WTC11 (cell line): Measurements from ENCODE around the gene LRRC10B. TPM values are rescaled to one million over a fixed set of nuclear protein-coding genes. Genes with fewer than 3 reads are reported as not detected.

Experiments
- ATAC-seq: fragments of 200-7000 bp; cut with Tn5 transposase; 2 replicates; pipeline ENCODE4 v1.10.0; 2021; ENCODE audit warnings: mild to moderate bottlenecking, moderate library complexity
- CTCF ChIA-PET: fragments of 300-600 bp; sonication (Branson Sonifier 250); formaldehyde crosslinking; loops from one replicate; lab custom pipeline; 2021; ENCODE audit warnings: antibody characterized with exemption; lab: Charles Lee
- POLR2A ChIA-PET: fragments of 350-600 bp; sonication (Branson Sonifier 250); formaldehyde crosslinking; loops from one replicate; lab custom pipeline; 2021; ENCODE audit warnings: antibody characterized with exemption; lab: Charles Lee
- DNase-seq: peaks from one replicate; pipeline ENCODE4 v3.0.0; 2021; ENCODE audit warnings: low spot score
- H3K27ac Mint-ChIP-seq: 2 replicates; pipeline ENCODE4 v1.8.0; 2021; ENCODE audit warnings: mixed read lengths
- H3K27me3 Mint-ChIP-seq: 2 replicates; pipeline ENCODE4 v1.8.0; 2021; ENCODE audit warnings: low read depth, mild to moderate bottlenecking, moderate library complexity, mixed read lengths
- H3K36me3 Mint-ChIP-seq: 2 replicates; pipeline ENCODE4 v1.8.0; 2021; ENCODE audit warnings: mixed read lengths
- H3K4me1 Mint-ChIP-seq: 2 replicates; pipeline ENCODE4 v1.8.0; 2022; ENCODE audit warnings: mixed read lengths
- H3K4me3 Mint-ChIP-seq: 2 replicates; pipeline ENCODE4 v1.8.0; 2021; ENCODE audit warnings: mild to moderate bottlenecking, moderate library complexity, mixed read lengths
- H3K9me3 Mint-ChIP-seq: 2 replicates; pipeline ENCODE4 v1.8.0; 2021; ENCODE audit warnings: mixed read lengths
- ELF4 ChIP-seq: sonication (generic); formaldehyde crosslinking; IDR thresholded peaks from 2 replicates; pipeline ENCODE4 v1.8.1; 2022; ENCODE audit warnings: low read depth, mild to moderate bottlenecking, moderate library complexity, missing genetic modification reagents
- EMX1 ChIP-seq: fragments of 250-450 bp; sonication (Bioruptor Pico); IDR thresholded peaks from 2 replicates; pipeline ENCODE4 v1.8.0; 2021; ENCODE audit warnings: mild to moderate bottlenecking
- ESRRA ChIP-seq: sonication (generic); formaldehyde crosslinking; IDR thresholded peaks from 2 replicates; pipeline ENCODE4 v1.8.1; 2022; ENCODE audit warnings: mild to moderate bottlenecking, missing genetic modification reagents, borderline replicate concordance
- ETV6 ChIP-seq: sonication (generic); formaldehyde crosslinking; IDR thresholded peaks from 2 replicates; pipeline ENCODE4 v1.8.1; 2022; ENCODE audit warnings: mild to moderate bottlenecking, missing genetic modification reagents
- GABPB1 ChIP-seq: sonication (generic); formaldehyde crosslinking; IDR thresholded peaks from 2 replicates; pipeline ENCODE4 v1.8.1; 2023; ENCODE audit warnings: mild to moderate bottlenecking, missing genetic modification reagents
- IRF2 ChIP-seq: sonication (generic); formaldehyde crosslinking; IDR thresholded peaks from 2 replicates; pipeline ENCODE4 v1.8.0; 2022; ENCODE audit warnings: low read depth, missing genetic modification reagents, borderline replicate concordance
- JUN ChIP-seq: sonication (generic); formaldehyde crosslinking; IDR thresholded peaks from 2 replicates; pipeline ENCODE4 v1.8.0; 2023; ENCODE audit warnings: mild to moderate bottlenecking, missing genetic modification reagents
- NFE2L1 ChIP-seq: sonication (generic); formaldehyde crosslinking; IDR thresholded peaks from 2 replicates; pipeline ENCODE4 v1.8.1; 2023; ENCODE audit warnings: missing genetic modification reagents
- NFYB ChIP-seq: sonication (generic); formaldehyde crosslinking; conservative IDR thresholded peaks from 2 replicates; pipeline ENCODE4 v1.8.0; 2022; ENCODE audit warnings: low read depth, missing genetic modification reagents
- SP1 ChIP-seq: sonication (generic); formaldehyde crosslinking; conservative IDR thresholded peaks from 2 replicates; pipeline ENCODE4 v1.8.1; 2022; ENCODE audit warnings: missing genetic modification reagents
- TCF7 ChIP-seq: sonication (generic); formaldehyde crosslinking; IDR thresholded peaks from 2 replicates; pipeline ENCODE4 v1.8.0; 2022; ENCODE audit warnings: mild to moderate bottlenecking, low read depth, missing genetic modification reagents, moderate library complexity
- ZNF121 ChIP-seq: sonication (generic); formaldehyde crosslinking; IDR thresholded peaks from 2 replicates; pipeline ENCODE4 v1.8.0; 2023; ENCODE audit warnings: missing genetic modification reagents
- ZNF263 ChIP-seq: sonication (generic); formaldehyde crosslinking; IDR thresholded peaks from 2 replicates; pipeline ENCODE4 v1.8.1; 2022; ENCODE audit warnings: low read depth, mild to moderate bottlenecking, moderate library complexity, missing genetic modification reagents
- ZNF317 ChIP-seq: sonication (generic); formaldehyde crosslinking; IDR thresholded peaks from 2 replicates; pipeline ENCODE4 v1.8.1; 2023; ENCODE audit warnings: low read depth, mild to moderate bottlenecking, moderate library complexity, missing genetic modification reagents, borderline replicate concordance
- total RNA-seq: library from RNA; stranded (reverse); gene quantifications from 3 replicates; pipeline ENCODE4 v1.2.3, GENCODE V29; 2021
- TF ChIP-seq, protein P1 (sequence below): fragments of 250-450 bp; sonication (Bioruptor Pico); IDR thresholded peaks from 2 replicates; pipeline ENCODE4 v1.8.0; 2021; ENCODE audit warnings: mild to moderate bottlenecking
- TF ChIP-seq, protein P2 (sequence below): fragments of 250-450 bp; sonication (Bioruptor Pico); IDR thresholded peaks from 2 replicates; pipeline ENCODE4 v1.9.0; 2021; ENCODE audit warnings: mild to moderate bottlenecking
- TF ChIP-seq, protein P3 (sequence below): fragments of 250-450 bp; sonication (Bioruptor Pico); IDR thresholded peaks from 2 replicates; pipeline ENCODE4 v1.9.0; 2021; ENCODE audit warnings: moderate library complexity, mild to moderate bottlenecking, inconsistent platforms, borderline replicate concordance
- TF ChIP-seq, protein P4 (sequence below): sonication (generic); formaldehyde crosslinking; IDR thresholded peaks from 2 replicates; pipeline ENCODE4 v1.8.1; 2023; ENCODE audit warnings: mild to moderate bottlenecking, moderate library complexity, missing genetic modification reagents
- TF ChIP-seq, protein P5 (sequence below): sonication (generic); formaldehyde crosslinking; conservative IDR thresholded peaks from 2 replicates; pipeline ENCODE4 v1.8.1; 2022; ENCODE audit warnings: mild to moderate bottlenecking, missing genetic modification reagents
- TF ChIP-seq, protein P6 (sequence below): sonication (generic); formaldehyde crosslinking; IDR thresholded peaks from 2 replicates; pipeline ENCODE4 v1.8.0; 2022; ENCODE audit warnings: mild to moderate bottlenecking, missing genetic modification reagents

Gene LRRC10B
- total RNA-seq, 1 experiment from 2014 or later, result 1.5 TPM

DNA sequence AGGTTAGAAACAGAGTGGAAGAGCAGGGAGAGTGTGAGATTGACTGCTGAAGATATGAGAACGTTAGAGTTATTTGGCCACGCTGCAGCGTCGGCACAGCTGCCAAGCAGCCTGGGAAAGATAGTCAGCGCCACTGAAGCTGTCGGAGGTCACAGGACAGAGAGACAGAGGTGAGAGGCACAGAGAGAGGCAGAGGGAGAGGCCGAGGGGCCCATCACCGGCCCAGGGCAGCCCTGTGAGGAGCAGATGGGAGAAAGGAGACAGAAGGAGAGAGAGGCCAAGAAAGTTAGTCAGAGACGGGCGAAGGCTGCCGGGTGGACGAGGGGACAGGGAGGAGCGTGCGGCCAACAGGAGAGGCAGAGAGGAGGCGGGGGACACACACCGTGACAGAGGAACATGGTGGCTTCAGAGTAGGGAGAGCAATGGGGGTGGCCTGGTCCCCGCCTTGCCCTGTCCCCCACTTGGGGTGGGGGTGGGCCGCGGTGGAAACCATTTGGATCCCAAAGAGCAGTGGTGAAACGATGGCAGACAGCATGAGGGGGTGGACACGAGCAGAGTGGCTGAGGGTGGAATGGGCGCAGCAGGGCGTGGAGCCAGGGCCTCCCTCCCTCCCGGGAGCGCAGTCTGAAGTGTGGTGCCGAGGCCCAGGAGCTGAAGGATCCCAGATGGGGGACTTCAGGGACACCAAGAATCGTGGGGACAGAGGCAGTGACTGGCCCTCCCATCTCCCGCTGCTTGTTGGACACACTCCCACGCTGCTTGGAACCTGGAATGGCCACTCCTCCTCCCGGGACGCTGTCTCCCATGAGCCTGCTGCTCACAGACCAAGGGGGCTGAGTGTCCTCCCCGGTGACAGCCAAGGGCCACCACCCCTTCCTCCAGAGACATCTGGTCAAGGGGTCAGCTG, 26.6 kb downstream of the LRRC10B start:
- no peak for DNase-seq
- no peak for TF ChIP-seq ELF4 (CRISPR knock-in tag)
- TF ChIP-seq, protein P1, sequence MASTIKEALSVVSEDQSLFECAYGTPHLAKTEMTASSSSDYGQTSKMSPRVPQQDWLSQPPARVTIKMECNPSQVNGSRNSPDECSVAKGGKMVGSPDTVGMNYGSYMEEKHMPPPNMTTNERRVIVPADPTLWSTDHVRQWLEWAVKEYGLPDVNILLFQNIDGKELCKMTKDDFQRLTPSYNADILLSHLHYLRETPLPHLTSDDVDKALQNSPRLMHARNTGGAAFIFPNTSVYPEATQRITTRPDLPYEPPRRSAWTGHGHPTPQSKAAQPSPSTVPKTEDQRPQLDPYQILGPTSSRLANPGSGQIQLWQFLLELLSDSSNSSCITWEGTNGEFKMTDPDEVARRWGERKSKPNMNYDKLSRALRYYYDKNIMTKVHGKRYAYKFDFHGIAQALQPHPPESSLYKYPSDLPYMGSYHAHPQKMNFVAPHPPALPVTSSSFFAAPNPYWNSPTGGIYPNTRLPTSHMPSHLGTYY (CRISPR knock-in tag), result no peak
- TF ChIP-seq ZNF317 (CRISPR knock-in tag), result no peak
- TF ChIP-seq, protein P2, sequence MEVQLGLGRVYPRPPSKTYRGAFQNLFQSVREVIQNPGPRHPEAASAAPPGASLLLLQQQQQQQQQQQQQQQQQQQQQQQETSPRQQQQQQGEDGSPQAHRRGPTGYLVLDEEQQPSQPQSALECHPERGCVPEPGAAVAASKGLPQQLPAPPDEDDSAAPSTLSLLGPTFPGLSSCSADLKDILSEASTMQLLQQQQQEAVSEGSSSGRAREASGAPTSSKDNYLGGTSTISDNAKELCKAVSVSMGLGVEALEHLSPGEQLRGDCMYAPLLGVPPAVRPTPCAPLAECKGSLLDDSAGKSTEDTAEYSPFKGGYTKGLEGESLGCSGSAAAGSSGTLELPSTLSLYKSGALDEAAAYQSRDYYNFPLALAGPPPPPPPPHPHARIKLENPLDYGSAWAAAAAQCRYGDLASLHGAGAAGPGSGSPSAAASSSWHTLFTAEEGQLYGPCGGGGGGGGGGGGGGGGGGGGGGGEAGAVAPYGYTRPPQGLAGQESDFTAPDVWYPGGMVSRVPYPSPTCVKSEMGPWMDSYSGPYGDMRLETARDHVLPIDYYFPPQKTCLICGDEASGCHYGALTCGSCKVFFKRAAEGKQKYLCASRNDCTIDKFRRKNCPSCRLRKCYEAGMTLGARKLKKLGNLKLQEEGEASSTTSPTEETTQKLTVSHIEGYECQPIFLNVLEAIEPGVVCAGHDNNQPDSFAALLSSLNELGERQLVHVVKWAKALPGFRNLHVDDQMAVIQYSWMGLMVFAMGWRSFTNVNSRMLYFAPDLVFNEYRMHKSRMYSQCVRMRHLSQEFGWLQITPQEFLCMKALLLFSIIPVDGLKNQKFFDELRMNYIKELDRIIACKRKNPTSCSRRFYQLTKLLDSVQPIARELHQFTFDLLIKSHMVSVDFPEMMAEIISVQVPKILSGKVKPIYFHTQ (CRISPR knock-in tag), result no peak
- TF ChIP-seq NFE2L1 (CRISPR knock-in tag), result no peak
- TF ChIP-seq ETV6 (CRISPR knock-in tag), result no peak
- TF ChIP-seq ZNF263, result no peak
- no peak for TF ChIP-seq SP1 (CRISPR knock-in tag)
- TF ChIP-seq, protein P3, sequence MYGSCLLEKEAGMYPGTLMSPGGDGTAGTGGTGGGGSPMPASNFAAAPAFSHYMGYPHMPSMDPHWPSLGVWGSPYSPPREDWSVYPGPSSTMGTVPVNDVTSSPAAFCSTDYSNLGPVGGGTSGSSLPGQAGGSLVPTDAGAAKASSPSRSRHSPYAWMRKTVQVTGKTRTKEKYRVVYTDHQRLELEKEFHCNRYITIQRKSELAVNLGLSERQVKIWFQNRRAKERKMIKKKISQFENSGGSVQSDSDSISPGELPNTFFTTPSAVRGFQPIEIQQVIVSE (CRISPR knock-in tag), result no peak
- TF ChIP-seq, protein P4, sequence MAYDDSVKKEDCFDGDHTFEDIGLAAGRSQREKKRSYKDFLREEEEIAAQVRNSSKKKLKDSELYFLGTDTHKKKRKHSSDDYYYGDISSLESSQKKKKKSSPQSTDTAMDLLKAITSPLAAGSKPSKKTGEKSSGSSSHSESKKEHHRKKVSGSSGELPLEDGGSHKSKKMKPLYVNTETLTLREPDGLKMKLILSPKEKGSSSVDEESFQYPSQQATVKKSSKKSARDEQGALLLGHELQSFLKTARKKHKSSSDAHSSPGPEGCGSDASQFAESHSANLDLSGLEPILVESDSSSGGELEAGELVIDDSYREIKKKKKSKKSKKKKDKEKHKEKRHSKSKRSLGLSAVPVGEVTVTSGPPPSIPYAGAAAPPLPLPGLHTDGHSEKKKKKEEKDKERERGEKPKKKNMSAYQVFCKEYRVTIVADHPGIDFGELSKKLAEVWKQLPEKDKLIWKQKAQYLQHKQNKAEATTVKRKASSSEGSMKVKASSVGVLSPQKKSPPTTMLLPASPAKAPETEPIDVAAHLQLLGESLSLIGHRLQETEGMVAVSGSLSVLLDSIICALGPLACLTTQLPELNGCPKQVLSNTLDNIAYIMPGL (CRISPR knock-in tag), result no peak
- TF ChIP-seq IRF2 (CRISPR knock-in tag), result no peak
- TF ChIP-seq NFYB (CRISPR knock-in tag), result no peak
- no peak for TF ChIP-seq JUN (CRISPR knock-in tag)
- TF ChIP-seq, protein P5, sequence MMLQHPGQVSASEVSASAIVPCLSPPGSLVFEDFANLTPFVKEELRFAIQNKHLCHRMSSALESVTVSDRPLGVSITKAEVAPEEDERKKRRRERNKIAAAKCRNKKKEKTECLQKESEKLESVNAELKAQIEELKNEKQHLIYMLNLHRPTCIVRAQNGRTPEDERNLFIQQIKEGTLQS (CRISPR knock-in tag), result no peak
- TF ChIP-seq ESRRA (CRISPR knock-in tag), result no peak
- no peak for TF ChIP-seq EMX1 (CRISPR knock-in tag)
- no peak for TF ChIP-seq ZNF121 (CRISPR knock-in tag)
- TF ChIP-seq, protein P6, sequence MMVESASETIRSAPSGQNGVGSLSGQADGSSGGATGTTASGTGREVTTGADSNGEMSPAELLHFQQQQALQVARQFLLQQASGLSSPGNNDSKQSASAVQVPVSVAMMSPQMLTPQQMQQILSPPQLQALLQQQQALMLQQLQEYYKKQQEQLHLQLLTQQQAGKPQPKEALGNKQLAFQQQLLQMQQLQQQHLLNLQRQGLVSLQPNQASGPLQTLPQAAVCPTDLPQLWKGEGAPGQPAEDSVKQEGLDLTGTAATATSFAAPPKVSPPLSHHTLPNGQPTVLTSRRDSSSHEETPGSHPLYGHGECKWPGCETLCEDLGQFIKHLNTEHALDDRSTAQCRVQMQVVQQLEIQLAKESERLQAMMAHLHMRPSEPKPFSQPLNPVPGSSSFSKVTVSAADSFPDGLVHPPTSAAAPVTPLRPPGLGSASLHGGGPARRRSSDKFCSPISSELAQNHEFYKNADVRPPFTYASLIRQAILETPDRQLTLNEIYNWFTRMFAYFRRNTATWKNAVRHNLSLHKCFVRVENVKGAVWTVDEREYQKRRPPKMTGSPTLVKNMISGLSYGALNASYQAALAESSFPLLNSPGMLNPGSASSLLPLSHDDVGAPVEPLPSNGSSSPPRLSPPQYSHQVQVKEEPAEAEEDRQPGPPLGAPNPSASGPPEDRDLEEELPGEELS, result no peak
- TF ChIP-seq GABPB1 (CRISPR knock-in tag), result no peak
- TF ChIP-seq TCF7 (CRISPR knock-in tag), result no peak
- POLR2A ChIA-PET, result no interaction called here
- no peak for ATAC-seq
- Mint-ChIP-seq H3K36me3 (no peaks in the 10 kb centered on the region), H3K4me1 (peaks cover 20% of the 10 kb centered on the region), H3K27me3 (no peaks in the 10 kb centered on the region), H3K27ac (peak overlapping the region; percentile 43; the same call in 1 of the 2 replicates), H3K9me3 (no peaks in the 10 kb centered on the region), H3K4me3 (no peak overlapping the region)
- CTCF ChIA-PET, result interaction anchor here (0.6 to 1.8 kb wide), 4 partner anchors 19 to 89 kb away, joined by 3 to 10 read pairs (median 4); no protein-coding TSS in a partner anchor
